ENCODE data around the gene RAP1GAP2.

RAP1GAP2 gene

GRCh38 chr17:2947996-2948550, 151.8 kb downstream of the RAP1GAP2 start:
- no peak for DNase-seq (ENCODE audit: low read depth)

GRCh38 chr17:2948721-2949468, 152.7 kb downstream of the RAP1GAP2 start:
- no peak for DNase-seq (ENCODE audit: low read depth)

- DNase-seq (ENCODE audit: low read depth) = no peak
These were observed 153.3 kb downstream of the RAP1GAP2 start for GRCh38 chr17:2949469-2950044.

- DNase-seq (ENCODE audit: low read depth) = no peak
These were observed 154.6 kb downstream of the RAP1GAP2 start for GRCh38 chr17:2950846-2951245.

GRCh38 chr17:2952174-2952845, 156.1 kb downstream of the RAP1GAP2 start:
- DNase-seq (ENCODE audit: low read depth) = no peak

GRCh38 chr17:2954898-2955445, 158.7 kb downstream of the RAP1GAP2 start:
- DNase-seq (ENCODE audit: low read depth) = no peak

GRCh38 chr17:2955931-2956582, 159.8 kb downstream of the RAP1GAP2 start:
- no peak for DNase-seq (ENCODE audit: low read depth)

- DNase-seq (ENCODE audit: low read depth) = no peak
These were observed 161.5 kb downstream of the RAP1GAP2 start for GRCh38 chr17:2957631-2958286.

- no peak for DNase-seq (ENCODE audit: low read depth)
These were observed 162.5 kb downstream of the RAP1GAP2 start for GRCh38 chr17:2958706-2959222.

- no peak for DNase-seq (ENCODE audit: low read depth)
These were observed 163.3 kb downstream of the RAP1GAP2 start for GRCh38 chr17:2959371-2960130.

GRCh38 chr17:2961446-2961845, 165.2 kb downstream of the RAP1GAP2 start:
- DNase-seq (ENCODE audit: low read depth) = no peak

GRCh38 chr17:2962236-2962635, 166.0 kb downstream of the RAP1GAP2 start:
- DNase-seq (ENCODE audit: low read depth) = no peak

- DNase-seq (ENCODE audit: low read depth) = no peak
These were observed 166.5 kb downstream of the RAP1GAP2 start for GRCh38 chr17:2962729-2963128.

- no peak for DNase-seq (ENCODE audit: low read depth)
These were observed 167.2 kb downstream of the RAP1GAP2 start for GRCh38 chr17:2963332-2964027.

GRCh38 chr17:2964028-2964356, 167.8 kb downstream of the RAP1GAP2 start:
- no peak for DNase-seq (ENCODE audit: low read depth)

GRCh38 chr17:2964370-2964769, 168.1 kb downstream of the RAP1GAP2 start:
- DNase-seq (ENCODE audit: low read depth) = no peak

- DNase-seq (ENCODE audit: low read depth) = no peak
These were observed 168.6 kb downstream of the RAP1GAP2 start for GRCh38 chr17:2964831-2965230.

- no peak for DNase-seq (ENCODE audit: low read depth)
These were observed 169.7 kb downstream of the RAP1GAP2 start for GRCh38 chr17:2965621-2966595.

GRCh38 chr17:2967515-2967914, 171.3 kb downstream of the RAP1GAP2 start:
- DNase-seq (ENCODE audit: low read depth) = no peak

Measured in stimulated activated CD8-positive, alpha-beta memory T cell treated with anti-CD3 and anti-CD28 coated beads, Interleukin-15, amount 100 ng/mL, for 1 hour (primary cell).